ENCODE measurements around the gene ZC3H7A. TPM values are rescaled to one million over a fixed set of nuclear protein-coding genes. Genes with fewer than 3 reads are reported as not detected.
"Not testable (repeated sequence)": the region's sequence is repeated elsewhere in the genome, so short reads cannot be mapped to it uniquely, and the experiment has no call there.

Gene ZC3H7A
- total RNA-seq, 1 experiment from 2014 or later: 70.9 TPM

GRCh38 chr16:11791144-11791828, 5.8 kb downstream of the ZC3H7A start:
- no TSS peak for BruUV-seq (replicated peaks)
- H3K9me3 Mint-ChIP-seq (ENCODE audit: low read depth, unreplicated experiment): no peaks in the 10 kb centered on the region
- peaks cover 65% of the 10 kb centered on the region for H3K36me3 Mint-ChIP-seq (ENCODE audit: insufficient read depth, unreplicated experiment)
- H3K4me3 Mint-ChIP-seq (ENCODE audit: low read depth, unreplicated experiment): no peak overlapping the region
- CTCF ChIA-PET: interaction anchor here (0.6 to 1.2 kb wide), 3 partner anchors 8 to 163 kb away, joined by 3 to 4 read pairs (median 3); no protein-coding TSS in a partner anchor
- DNase-seq: no peak
- no peak for TF ChIP-seq CTCF (IDR thresholded peaks at IDR 0.05; ENCODE audit: unreplicated experiment)
- H3K27ac Mint-ChIP-seq (ENCODE audit: unreplicated experiment): peak overlapping the region; percentile 2
- intact Hi-C loops (cut with micrococcal nuclease; ENCODE audit: unreplicated experiment): loop anchor here (5.0 kb wide), 1 partner anchor 34 kb away; no protein-coding TSS in a partner anchor
- no peaks in the 10 kb centered on the region for H3K27me3 Mint-ChIP-seq (ENCODE audit: unreplicated experiment)
- peaks cover 74% of the 10 kb centered on the region for H3K4me1 Mint-ChIP-seq (ENCODE audit: low read depth, unreplicated experiment)

GRCh38 chr16:11788914-11789313, 8.1 kb downstream of the ZC3H7A start:
- CTCF ChIA-PET: no interaction called here
- no peaks in the 10 kb centered on the region for H3K27me3 Mint-ChIP-seq (ENCODE audit: unreplicated experiment)
- H3K9me3 Mint-ChIP-seq (ENCODE audit: low read depth, unreplicated experiment): no peaks in the 10 kb centered on the region
- H3K27ac Mint-ChIP-seq (ENCODE audit: unreplicated experiment): no peak overlapping the region
- peaks cover 65% of the 10 kb centered on the region for H3K4me1 Mint-ChIP-seq (ENCODE audit: low read depth, unreplicated experiment)
- no peak for TF ChIP-seq CTCF (IDR thresholded peaks at IDR 0.05; ENCODE audit: unreplicated experiment)
- DNase-seq: no peak
- no peak overlapping the region for H3K4me3 Mint-ChIP-seq (ENCODE audit: low read depth, unreplicated experiment)
- intact Hi-C loops (cut with micrococcal nuclease; ENCODE audit: unreplicated experiment): no loop called here
- no TSS peak for BruUV-seq (replicated peaks)
- peaks cover 41% of the 10 kb centered on the region for H3K36me3 Mint-ChIP-seq (ENCODE audit: insufficient read depth, unreplicated experiment)

GRCh38 chr16:11784980-11785599, 12.0 kb downstream of the ZC3H7A start:
- H3K4me3 Mint-ChIP-seq (ENCODE audit: low read depth, unreplicated experiment); H3K9me3 Mint-ChIP-seq (ENCODE audit: low read depth, unreplicated experiment); DNase-seq; intact Hi-C loops (cut with micrococcal nuclease; ENCODE audit: unreplicated experiment); BruUV-seq (replicated peaks); CTCF ChIA-PET; H3K27ac Mint-ChIP-seq (ENCODE audit: unreplicated experiment); H3K27me3 Mint-ChIP-seq (ENCODE audit: unreplicated experiment): not testable (repeated sequence)
- H3K4me1 Mint-ChIP-seq (ENCODE audit: low read depth, unreplicated experiment): peaks cover 58% of the 10 kb centered on the region
- peaks cover 59% of the 10 kb centered on the region for H3K36me3 Mint-ChIP-seq (ENCODE audit: insufficient read depth, unreplicated experiment)

- BruUV-seq (replicated peaks); DNase-seq; H3K4me3 Mint-ChIP-seq (ENCODE audit: low read depth, unreplicated experiment); H3K27me3 Mint-ChIP-seq (ENCODE audit: unreplicated experiment); H3K9me3 Mint-ChIP-seq (ENCODE audit: low read depth, unreplicated experiment); CTCF ChIA-PET; intact Hi-C loops (cut with micrococcal nuclease; ENCODE audit: unreplicated experiment): not testable (repeated sequence)
- peaks cover 65% of the 10 kb centered on the region for H3K36me3 Mint-ChIP-seq (ENCODE audit: insufficient read depth, unreplicated experiment)
- peak overlapping the region; percentile 89 for H3K27ac Mint-ChIP-seq (ENCODE audit: unreplicated experiment)
- H3K4me1 Mint-ChIP-seq (ENCODE audit: low read depth, unreplicated experiment): peaks cover 55% of the 10 kb centered on the region
Measured at GRCh38 chr16:11784381-11784780, 12.7 kb downstream of the ZC3H7A start.

- H3K4me3 Mint-ChIP-seq (ENCODE audit: low read depth, unreplicated experiment): peak overlapping the region; percentile 38
- no peaks in the 10 kb centered on the region for H3K27me3 Mint-ChIP-seq (ENCODE audit: unreplicated experiment)
- intact Hi-C loops (cut with micrococcal nuclease; ENCODE audit: unreplicated experiment): no loop called here
- CTCF ChIA-PET: no interaction called here
- no peak for DNase-seq
- peaks cover 55% of the 10 kb centered on the region for H3K4me1 Mint-ChIP-seq (ENCODE audit: low read depth, unreplicated experiment)
- peaks cover 67% of the 10 kb centered on the region for H3K36me3 Mint-ChIP-seq (ENCODE audit: insufficient read depth, unreplicated experiment)
- H3K9me3 Mint-ChIP-seq (ENCODE audit: low read depth, unreplicated experiment): no peaks in the 10 kb centered on the region
- H3K27ac Mint-ChIP-seq (ENCODE audit: unreplicated experiment): peak overlapping the region; percentile 89
- TF ChIP-seq CTCF (IDR thresholded peaks at IDR 0.05; ENCODE audit: unreplicated experiment): no peak
- no TSS peak for BruUV-seq (replicated peaks)
Measured at GRCh38 chr16:11784038-11784369, 13.1 kb downstream of the ZC3H7A start.

All from Calu3 (cell line).